Loucy (cell line): Measurements from ENCODE around the gene ASH1L.

Experiments
- CTCF ChIP-seq: fragments of 200-600 bp; sonication (generic); conservative IDR thresholded peaks from 2 replicates; pipeline ENCODE4 v1.5.1; 2014; ENCODE audit warnings: mild to moderate bottlenecking, antibody characterized with exemption, low read length
- EZH2phosphoT487 ChIP-seq: fragments of 200-600 bp; IDR thresholded peaks from 2 replicates; pipeline ENCODE4 v1.6.1; 2018; ENCODE audit warnings: antibody characterized with exemption, mild to moderate bottlenecking, moderate library complexity, borderline replicate concordance

DNA sequence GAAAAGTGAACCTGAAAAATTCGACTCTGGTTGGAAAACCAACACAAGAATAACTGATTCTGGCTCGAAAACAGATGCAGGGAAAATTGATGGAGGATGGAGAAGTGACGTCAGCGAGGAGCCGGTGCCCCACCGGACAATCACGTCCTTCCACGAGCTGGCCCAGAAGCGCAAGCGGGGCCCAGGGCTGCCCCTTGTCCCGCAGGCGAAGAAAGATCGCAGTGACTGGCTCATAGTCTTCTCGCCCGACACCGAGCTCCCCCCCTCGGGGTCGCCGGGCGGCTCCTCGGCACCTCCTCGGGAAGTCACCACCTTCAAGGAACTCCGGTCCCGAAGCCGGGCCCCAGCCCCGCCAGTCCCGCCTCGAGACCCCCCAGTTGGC lies 240.0 kb downstream of the ASH1L start:
- TF ChIP-seq CTCF = no peak
- TF ChIP-seq EZH2phosphoT487 = no peak
